GM23248 (cell line): ENCODE data around the gene CCDC197. TPM values are rescaled to one million over a fixed set of nuclear protein-coding genes. Genes with fewer than 3 reads are reported as not detected.

Experiments used
- DNase-seq: peaks from one replicate; pipeline ENCODE4 v3.0.0-alpha.2; 2015
- H2AFZ ChIP-seq: fragments of 200-600 bp; sonication (generic); 2 replicates; pipeline ENCODE4 v1.6.1; 2016; ENCODE audit warnings: antibody characterized with exemption
- H3F3A ChIP-seq: fragments of 200-600 bp; sonication (generic); 2 replicates; pipeline ENCODE4 v1.6.1; 2016; ENCODE audit warnings: mild to moderate bottlenecking, antibody characterized with exemption, mixed run types; ENCODE audit not compliant: insufficient read depth
- H3K27ac ChIP-seq: fragments of 200-600 bp; sonication (generic); 2 replicates; pipeline ENCODE4 v1.5.1; 2016; ENCODE audit warnings: mild to moderate bottlenecking
- H3K27me3 ChIP-seq: fragments of 200-600 bp; sonication (generic); replicated peaks from 2 replicates; pipeline ENCODE4 v1.6.1; 2016; ENCODE audit warnings: mild to moderate bottlenecking; ENCODE audit not compliant: insufficient read depth
- H3K36me3 ChIP-seq: fragments of 200-600 bp; sonication (generic); 2 replicates; pipeline ENCODE4 v1.6.1; 2016; ENCODE audit warnings: low read depth, mild to moderate bottlenecking
- H3K4me1 ChIP-seq: fragments of 200-600 bp; sonication (generic); 2 replicates; pipeline ENCODE4 v1.6.1; 2016; ENCODE audit warnings: mild to moderate bottlenecking; ENCODE audit not compliant: insufficient read depth
- H3K4me2 ChIP-seq: fragments of 200-600 bp; sonication (generic); one replicate; pipeline ENCODE4 v1.6.1; 2016; ENCODE audit warnings: mild to moderate bottlenecking; ENCODE audit not compliant: unreplicated experiment
- H3K4me3 ChIP-seq: fragments of 200-600 bp; sonication (generic); 2 replicates; pipeline ENCODE4 v1.5.1; 2016; ENCODE audit warnings: mild to moderate bottlenecking
- H3K79me2 ChIP-seq: fragments of 200-600 bp; sonication (generic); 2 replicates; pipeline ENCODE4 v1.6.1; 2016; ENCODE audit warnings: mild to moderate bottlenecking; ENCODE audit not compliant: insufficient read depth
- H3K9ac ChIP-seq: fragments of 200-600 bp; sonication (generic); 2 replicates; pipeline ENCODE4 v1.6.1; 2016; ENCODE audit warnings: mild to moderate bottlenecking
- H3K9me2 ChIP-seq: fragments of 200-600 bp; sonication (generic); 2 replicates; pipeline ENCODE4 v1.6.1; 2016; ENCODE audit warnings: mixed run types, mild to moderate bottlenecking, moderate library complexity; ENCODE audit not compliant: insufficient read depth
- H3K9me3 ChIP-seq: fragments of 200-600 bp; sonication (generic); one replicate; pipeline ENCODE4 v1.6.1; 2017; ENCODE audit warnings: low read depth
- H4K20me1 ChIP-seq: fragments of 200-600 bp; sonication (generic); 2 replicates; pipeline ENCODE4 v1.6.0; 2016; ENCODE audit not compliant: insufficient read depth
- EZH2 ChIP-seq: fragments of 200-600 bp; sonication (generic); IDR thresholded peaks from 2 replicates; pipeline ENCODE4 v1.6.1; 2018; ENCODE audit warnings: antibody characterized with exemption, mild to moderate bottlenecking; ENCODE audit not compliant: insufficient read depth, poor library complexity, severe bottlenecking
- EZH2phosphoT487 ChIP-seq: fragments of 200-600 bp; sonication (generic); IDR thresholded peaks from 2 replicates; pipeline ENCODE4 v1.6.1; 2018; ENCODE audit warnings: antibody characterized with exemption, moderate library complexity, mild to moderate bottlenecking, low read depth; ENCODE audit not compliant: insufficient read depth
- WGBS, 2 experiments: methylation state at CpG; one replicate each; pipeline ENCODE4 v1.1.6; 2015 to 2017; ENCODE audit warnings: low lambda C conversion rate in 2 of 2, low coverage in 1 of 2; ENCODE audit errors: missing lambda C conversion rate in 2 of 2; 5-methylcytosine and 5-hydroxymethylcytosine counted together
- in situ Hi-C: fragments of 300-500 bp; cut with MboI; formaldehyde crosslinking; loops from 2 replicates; pipeline ENCODE4 v1.15.0; 2020
- polyA plus RNA-seq: library from polyadenylated mRNA; unstranded; fragments of >200 nt; fragmentation: Nextera tagmentation; extraction: Ambion mirVana; gene quantifications from 2 replicates; pipeline ENCODE4 v1.2.1, GENCODE V29; 2016
- total RNA-seq: library from RNA; depleted of rRNA; stranded (reverse); fragments of >200 nt; shearing (Covaris generic); gene quantifications from 2 replicates; pipeline ENCODE4 v1.2.3, GENCODE V29; 2014

Gene CCDC197
- total and polyA plus RNA-seq, 2 experiments from 2014 or later = not detected

GRCh38 chr14:94048691-94049624, 51.9 kb downstream of the CCDC197 start:
- peaks cover 35% of the 10 kb centered on the region; the same call in 1 of the 2 replicates for H3K36me3 ChIP-seq

GRCh38 chr14:94049625-94050023, 52.5 kb downstream of the CCDC197 start:
- Histone ChIP-seq H3K9me3 (no peaks in the 10 kb centered on the region), H2AFZ (no peak overlapping the region), H3F3A (no peaks in the 10 kb centered on the region; the same call in 1 of the 2 replicates), H3K4me3 (no peak overlapping the region), H3K36me3 (peaks cover 39% of the 10 kb centered on the region; the same call in 1 of the 2 replicates), H3K9me2 (no peaks in the 10 kb centered on the region), H3K9ac (no peak overlapping the region), H4K20me1 (no peaks in the 10 kb centered on the region), H3K79me2 (no peaks in the 10 kb centered on the region), H3K27me3 (no peaks in the 10 kb centered on the region), H3K4me2 (no peak overlapping the region), H3K27ac (no peak overlapping the region), H3K4me1 (no peaks in the 10 kb centered on the region)
- in situ Hi-C loops = no loop called here
- TF ChIP-seq EZH2phosphoT487 = no peak
- TF ChIP-seq EZH2 = no peak
- no peak for DNase-seq
- 83 to 86% methylated on average over 2 of the region's 2 CpGs for WGBS, 2 experiments

More at GRCh38 chr14:94048691-94049624, 51.9 kb downstream of the CCDC197 start:
- no peaks in the 10 kb centered on the region for H3K79me2 ChIP-seq
- no peak for TF ChIP-seq EZH2
- TF ChIP-seq EZH2phosphoT487 = no peak
- H3K9ac ChIP-seq = no peak overlapping the region
- no peaks in the 10 kb centered on the region for H3K9me2 ChIP-seq
- H3K4me2 ChIP-seq = no peak overlapping the region
- in situ Hi-C loops = no loop called here
- H3K27me3 ChIP-seq = no peaks in the 10 kb centered on the region
- 85 to 91% methylated on average over 10 of the region's 10 CpGs for WGBS, 2 experiments
- H3K4me3 ChIP-seq = no peak overlapping the region
- H3K9me3 ChIP-seq = no peaks in the 10 kb centered on the region
- H4K20me1 ChIP-seq = no peaks in the 10 kb centered on the region
- H2AFZ ChIP-seq = no peak overlapping the region
- no peak for DNase-seq
- no peak overlapping the region for H3K27ac ChIP-seq
- no peaks in the 10 kb centered on the region for H3K4me1 ChIP-seq
- H3F3A ChIP-seq = no peaks in the 10 kb centered on the region; the same call in 1 of the 2 replicates

- H4K20me1 ChIP-seq = no peaks in the 10 kb centered on the region
- in situ Hi-C loops = no loop called here
- no peaks in the 10 kb centered on the region for H3K9me2 ChIP-seq
- H3K9ac ChIP-seq = no peak overlapping the region
- no peak overlapping the region for H3K4me3 ChIP-seq
- 0 out of 2 replicates have a peak, but pooled peaks cover 2% of the 10 kb centered on the region for H3K79me2 ChIP-seq
- 78 to 80% methylated on average over 6 of the region's 6 CpGs for WGBS, 2 experiments
- H3K27ac ChIP-seq = no peak overlapping the region
- H3K9me3 ChIP-seq = no peaks in the 10 kb centered on the region
- no peak for TF ChIP-seq EZH2phosphoT487
- no peak for TF ChIP-seq EZH2
- no peak overlapping the region for H2AFZ ChIP-seq
- peaks cover 39% of the 10 kb centered on the region; the same call in 1 of the 2 replicates for H3K36me3 ChIP-seq
- no peak for DNase-seq
- no peak overlapping the region for H3K4me2 ChIP-seq
- H3F3A ChIP-seq = no peaks in the 10 kb centered on the region; the same call in 1 of the 2 replicates
- no peaks in the 10 kb centered on the region for H3K4me1 ChIP-seq
- no peaks in the 10 kb centered on the region for H3K27me3 ChIP-seq
These were observed 53.3 kb downstream of the CCDC197 start for GRCh38 chr14:94050231-94050880.

GRCh38 chr14:94051115-94051514, 54.0 kb downstream of the CCDC197 start:
- Histone ChIP-seq H3K9ac (no peak overlapping the region), H3K4me1 (no peaks in the 10 kb centered on the region), H3F3A (no peaks in the 10 kb centered on the region; the same call in 1 of the 2 replicates), H3K79me2 (peaks cover 9% of the 10 kb centered on the region; the same call in 1 of the 2 replicates), H2AFZ (no peak overlapping the region), H3K4me3 (no peak overlapping the region), H4K20me1 (no peaks in the 10 kb centered on the region), H3K4me2 (no peak overlapping the region), H3K9me2 (no peaks in the 10 kb centered on the region), H3K9me3 (no peaks in the 10 kb centered on the region), H3K36me3 (peaks cover 45% of the 10 kb centered on the region), H3K27me3 (no peaks in the 10 kb centered on the region), H3K27ac (no peak overlapping the region)
- in situ Hi-C loops = no loop called here
- WGBS, 2 experiments = 71 to 75% methylated on average over 9 of the region's 9 CpGs
- peak; percentile 49 for DNase-seq
- TF ChIP-seq EZH2phosphoT487 = no peak
- no peak for TF ChIP-seq EZH2
